ENCODE data around the gene ACP1.

ACP1 gene

GRCh38 chr2:264493-265468 is at the start of gene ACP1:
Gene ACP1, plus strand, starts transcription at chr2:264947. Its CDS starts 18 bp downstream, at chr2:264965.
- DNase-seq = peak; percentile 95

GRCh38 chr2:216068-216467 is 48.7 kb upstream of the ACP1 start:
- DNase-seq = no peak

GRCh38 chr2:223451-223850 is 41.3 kb upstream of the ACP1 start:
- DNase-seq = no peak

- DNase-seq = no peak
These were observed 40.6 kb upstream of the ACP1 start for GRCh38 chr2:223971-224760.

GRCh38 chr2:228115-228514 is 36.6 kb upstream of the ACP1 start:
- DNase-seq = no peak

GRCh38 chr2:228518-229278 is 36.0 kb upstream of the ACP1 start:
- no peak for DNase-seq

GRCh38 chr2:231521-232185 is 33.1 kb upstream of the ACP1 start:
- DNase-seq = no peak

- no peak for DNase-seq
These were observed 31.7 kb upstream of the ACP1 start for GRCh38 chr2:233030-233429.

GRCh38 chr2:234421-234820 is 30.3 kb upstream of the ACP1 start:
- DNase-seq = no peak

GRCh38 chr2:236993-237539 is 27.7 kb upstream of the ACP1 start:
- no peak for DNase-seq

- DNase-seq = no peak
These were observed 26.9 kb upstream of the ACP1 start for GRCh38 chr2:237878-238277.

GRCh38 chr2:238431-238830 is 26.3 kb upstream of the ACP1 start:
- no peak for DNase-seq

GRCh38 chr2:238869-239268 is 25.9 kb upstream of the ACP1 start:
- no peak for DNase-seq

GRCh38 chr2:244547-244946 is 20.2 kb upstream of the ACP1 start:
- DNase-seq = no peak

- no peak for DNase-seq
These were observed 18.1 kb upstream of the ACP1 start for GRCh38 chr2:246489-247144.

GRCh38 chr2:248724-249123 is 16.0 kb upstream of the ACP1 start:
- no peak for DNase-seq

- DNase-seq = no peak
These were observed 15.2 kb upstream of the ACP1 start for GRCh38 chr2:249538-250042.

- DNase-seq = no peak
These were observed 12.6 kb upstream of the ACP1 start for GRCh38 chr2:252001-252602.

GRCh38 chr2:253202-253638 is 11.5 kb upstream of the ACP1 start:
- DNase-seq = no peak

- no peak for DNase-seq
These were observed 10.5 kb upstream of the ACP1 start for GRCh38 chr2:254241-254640.

- no peak for DNase-seq
These were observed 9.6 kb upstream of the ACP1 start for GRCh38 chr2:255195-255594.
